Neutrophil (primary cell): ENCODE data around the gene CIRBP.

Source experiments
- H3K27ac ChIP-seq: fragments of 200-600 bp; sonication (generic); 2 replicates; pipeline ENCODE4 v1.5.1; 2016; ENCODE audit warnings: mild to moderate bottlenecking, moderate library complexity
- H3K27me3 ChIP-seq: fragments of 200-600 bp; sonication (generic); 2 replicates; pipeline ENCODE4 v1.6.0; 2016; ENCODE audit warnings: mild to moderate bottlenecking
- H3K36me3 ChIP-seq: fragments of 200-600 bp; sonication (generic); 2 replicates; pipeline ENCODE4 v1.5.1; 2017
- H3K4me1 ChIP-seq, 2 experiments: fragments of 200-600 bp in 1 of 2; sonication (generic) in 1 of 2; 1 replicate in 1 of 2; 2 replicates in 1 of 2; pipeline versions ENCODE4 v1.5.1 to v1.6.1; 2013 to 2016; ENCODE audit warnings: low read depth in 1 of 2, low read length in 1 of 2, mild to moderate bottlenecking in 1 of 2, moderate library complexity in 1 of 2; ENCODE audit not compliant: control insufficient read depth in 1 of 2, insufficient read depth in 1 of 2
- H3K4me3 ChIP-seq, 2 experiments: fragments of 200-600 bp in 1 of 2; sonication (generic) in 1 of 2; 1 replicate in 1 of 2; 2 replicates in 1 of 2; pipeline ENCODE4 v1.5.1; 2013 to 2016; ENCODE audit warnings: low read depth in 1 of 2, low read length in 1 of 2, mild to moderate bottlenecking in 1 of 2, moderate library complexity in 1 of 2
- H3K9me3 ChIP-seq: fragments of 200-600 bp; sonication (generic); 2 replicates; pipeline ENCODE4 v1.5.1; 2016
- CTCF ChIP-seq: fragments of 200-600 bp; sonication (generic); IDR thresholded peaks from 2 replicates; pipeline ENCODE4 v1.5.1; 2016; ENCODE audit warnings: antibody characterized with exemption

CIRBP gene

GRCh38 chr19:1292419-1293151 is 23.5 kb downstream of the CIRBP start:
- TF ChIP-seq CTCF, result no peak
- Histone ChIP-seq H3K4me1 (peaks cover 3 to 8% of the 10 kb centered on the region in 2 experiments), H3K36me3 (no peaks in the 10 kb centered on the region), H3K4me3 (no peak overlapping the region), H3K27me3 (peaks cover 100% of the 10 kb centered on the region), H3K9me3 (no peaks in the 10 kb centered on the region), H3K27ac (no peak overlapping the region)

- Histone ChIP-seq H3K4me3 (no peak overlapping the region), H3K4me1 (peaks cover 3 to 8% of the 10 kb centered on the region in 2 experiments), H3K27ac (no peak overlapping the region), H3K27me3 (peaks cover 97% of the 10 kb centered on the region), H3K9me3 (no peaks in the 10 kb centered on the region), H3K36me3 (no peaks in the 10 kb centered on the region)
- TF ChIP-seq CTCF, result no peak
Measured at GRCh38 chr19:1293782-1294604, 24.9 kb downstream of the CIRBP start.

GRCh38 chr19:1294688-1295087 is 25.6 kb downstream of the CIRBP start:
- H3K9me3 ChIP-seq, result no peaks in the 10 kb centered on the region
- H3K4me1 ChIP-seq, result peaks cover 3 to 8% of the 10 kb centered on the region in 2 experiments
- no peaks in the 10 kb centered on the region for H3K36me3 ChIP-seq
- no peak overlapping the region for H3K4me3 ChIP-seq
- no peak overlapping the region for H3K27ac ChIP-seq
- peaks cover 96% of the 10 kb centered on the region for H3K27me3 ChIP-seq
- TF ChIP-seq CTCF, result no peak

- peaks cover 94% of the 10 kb centered on the region for H3K27me3 ChIP-seq
- TF ChIP-seq CTCF, result no peak
- no peak overlapping the region for H3K27ac ChIP-seq
- H3K36me3 ChIP-seq, result no peaks in the 10 kb centered on the region
- H3K4me3 ChIP-seq, result no peak overlapping the region
- H3K4me1 ChIP-seq, result peaks cover 3 to 8% of the 10 kb centered on the region in 2 experiments
- H3K9me3 ChIP-seq, result no peaks in the 10 kb centered on the region
Measured at GRCh38 chr19:1295169-1296012, 26.3 kb downstream of the CIRBP start.

- H3K27me3 ChIP-seq, result peaks cover 92% of the 10 kb centered on the region
- no peaks in the 10 kb centered on the region for H3K36me3 ChIP-seq
- no peak overlapping the region for H3K4me3 ChIP-seq
- H3K27ac ChIP-seq, result no peak overlapping the region
- H3K9me3 ChIP-seq, result no peaks in the 10 kb centered on the region
- TF ChIP-seq CTCF, result no peak
- peaks cover 3 to 8% of the 10 kb centered on the region in 2 experiments for H3K4me1 ChIP-seq
Measured at GRCh38 chr19:1296078-1296477, 26.9 kb downstream of the CIRBP start.
